ENCODE data around the gene ZNF491. TPM values are rescaled to one million over a fixed set of nuclear protein-coding genes. Genes with fewer than 3 reads are reported as not detected.
"Not testable (repeated sequence)": the region's sequence is repeated elsewhere in the genome, so short reads cannot be mapped to it uniquely, and the experiment has no call there.

Gene ZNF491
- total RNA-seq, 1 donor from 2014 or later: 1.7 TPM

GRCh38 chr19:11814700-11815035 is 16.3 kb downstream of the ZNF491 start:
- no peaks in the 10 kb centered on the region for H3K27me3 Mint-ChIP-seq
- ChIA-PET POLR2A (interaction anchor here (1.2 to 1.3 kb wide), 2 partner anchors 48 to 246 kb away, joined by 4 to 8 read pairs; partner anchors contain the start of gene ZNF441), CTCF (interaction anchor here (1.0 to 2.2 kb wide), 3 partner anchors 17 to 434 kb away, joined by 3 to 10 read pairs (median 3); partner anchors contain the start of gene ZNF491)
- intact Hi-C loops (cut with micrococcal nuclease): loop anchor here (1.0 to 5.0 kb wide), 6 partner anchors 16 to 328 kb away; partner anchors contain the start of genes ZNF20, ZNF439, ZNF491 and ZNF823
- peaks cover 28% of the 10 kb centered on the region for H3K4me1 Mint-ChIP-seq
- DNase-seq: no peak
- ATAC-seq (ENCODE audit: low read depth): no peak
- TF ChIP-seq, protein P1, sequence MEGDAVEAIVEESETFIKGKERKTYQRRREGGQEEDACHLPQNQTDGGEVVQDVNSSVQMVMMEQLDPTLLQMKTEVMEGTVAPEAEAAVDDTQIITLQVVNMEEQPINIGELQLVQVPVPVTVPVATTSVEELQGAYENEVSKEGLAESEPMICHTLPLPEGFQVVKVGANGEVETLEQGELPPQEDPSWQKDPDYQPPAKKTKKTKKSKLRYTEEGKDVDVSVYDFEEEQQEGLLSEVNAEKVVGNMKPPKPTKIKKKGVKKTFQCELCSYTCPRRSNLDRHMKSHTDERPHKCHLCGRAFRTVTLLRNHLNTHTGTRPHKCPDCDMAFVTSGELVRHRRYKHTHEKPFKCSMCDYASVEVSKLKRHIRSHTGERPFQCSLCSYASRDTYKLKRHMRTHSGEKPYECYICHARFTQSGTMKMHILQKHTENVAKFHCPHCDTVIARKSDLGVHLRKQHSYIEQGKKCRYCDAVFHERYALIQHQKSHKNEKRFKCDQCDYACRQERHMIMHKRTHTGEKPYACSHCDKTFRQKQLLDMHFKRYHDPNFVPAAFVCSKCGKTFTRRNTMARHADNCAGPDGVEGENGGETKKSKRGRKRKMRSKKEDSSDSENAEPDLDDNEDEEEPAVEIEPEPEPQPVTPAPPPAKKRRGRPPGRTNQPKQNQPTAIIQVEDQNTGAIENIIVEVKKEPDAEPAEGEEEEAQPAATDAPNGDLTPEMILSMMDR (IDR thresholded peaks at IDR 0.05): no peak
- H3K9me3 Mint-ChIP-seq: no peaks in the 10 kb centered on the region
- H3K27ac Mint-ChIP-seq: peak overlapping the region; percentile 24
- peak overlapping the region; percentile 92 for H3K4me3 Mint-ChIP-seq
- H3K36me3 Mint-ChIP-seq (ENCODE audit: low read depth): no peaks in the 10 kb centered on the region

- Mint-ChIP-seq H3K27ac (no peak overlapping the region), H3K36me3 (ENCODE audit: low read depth) (peaks cover 24% of the 10 kb centered on the region)
- intact Hi-C loops (cut with micrococcal nuclease): no loop called here
Observed at GRCh38 chr19:11821474-11822109, 23.3 kb downstream of the ZNF491 start.

GRCh38 chr19:11828957-11829876 is 30.9 kb downstream of the ZNF491 start:
- H3K9me3 Mint-ChIP-seq: peaks cover 18% of the 10 kb centered on the region
- H3K4me3 Mint-ChIP-seq; intact Hi-C loops (cut with micrococcal nuclease): not testable (repeated sequence)

More at GRCh38 chr19:11821474-11822109, 23.3 kb downstream of the ZNF491 start:
- peaks cover 14% of the 10 kb centered on the region for H3K4me1 Mint-ChIP-seq
- CTCF ChIA-PET: no interaction called here
- ATAC-seq (ENCODE audit: low read depth) (peak; percentile 57), DNase-seq (no peak)
- TF ChIP-seq, protein P1 (IDR thresholded peaks at IDR 0.05): no peak
- no peaks in the 10 kb centered on the region for H3K9me3 Mint-ChIP-seq
- H3K4me3 Mint-ChIP-seq: no peak overlapping the region
- POLR2A ChIA-PET: no interaction called here
- no peaks in the 10 kb centered on the region for H3K27me3 Mint-ChIP-seq

GRCh38 chr19:11832253-11832912 is 34.1 kb downstream of the ZNF491 start:
- DNase-seq: no peak
- Mint-ChIP-seq H3K4me3 (no peak overlapping the region), H3K36me3 (ENCODE audit: low read depth) (peaks cover 51% of the 10 kb centered on the region), H3K27ac (no peak overlapping the region), H3K9me3 (peaks cover 18% of the 10 kb centered on the region), H3K4me1 (peaks cover 7% of the 10 kb centered on the region), H3K27me3 (no peaks in the 10 kb centered on the region)
- ChIA-PET POLR2A (no interaction called here), CTCF (no interaction called here)
- ATAC-seq (ENCODE audit: low read depth): no peak
- intact Hi-C loops (cut with micrococcal nuclease): no loop called here
- TF ChIP-seq, protein P1 (IDR thresholded peaks at IDR 0.05): no peak

More at GRCh38 chr19:11828957-11829876, 30.9 kb downstream of the ZNF491 start:
- CTCF ChIA-PET, DNase-seq, H3K27ac Mint-ChIP-seq, H3K27me3 Mint-ChIP-seq, H3K4me1 Mint-ChIP-seq, POLR2A ChIA-PET: not testable (repeated sequence)
- peak; percentile 66 for ATAC-seq (ENCODE audit: low read depth)
- H3K36me3 Mint-ChIP-seq (ENCODE audit: low read depth): peaks cover 57% of the 10 kb centered on the region

DNA sequence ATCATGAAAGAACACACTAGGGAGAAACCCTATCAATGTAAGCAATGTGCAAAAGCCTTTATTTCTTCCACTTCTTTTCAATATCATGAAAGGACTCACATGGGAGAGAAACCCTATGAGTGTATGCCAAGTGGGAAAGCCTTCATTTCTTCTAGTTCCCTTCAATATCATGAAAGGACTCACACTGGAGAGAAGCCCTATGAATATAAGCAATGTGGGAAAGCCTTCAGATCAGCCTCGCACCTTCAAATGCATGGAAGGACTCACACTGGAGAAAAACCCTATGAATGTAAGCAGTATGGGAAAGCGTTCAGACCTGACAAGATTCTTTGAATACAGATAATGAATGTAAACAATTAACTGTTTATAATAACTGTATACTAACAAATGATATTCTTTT is 35.2 kb downstream of the ZNF491 start:
- Mint-ChIP-seq H3K9me3 (peaks cover 18% of the 10 kb centered on the region), H3K36me3 (ENCODE audit: low read depth) (peaks cover 46% of the 10 kb centered on the region), H3K27me3 (no peaks in the 10 kb centered on the region), H3K4me3 (no peak overlapping the region), H3K27ac (no peak overlapping the region), H3K4me1 (peaks cover 7% of the 10 kb centered on the region)
- TF ChIP-seq, protein P1 (IDR thresholded peaks at IDR 0.05): no peak
- ChIA-PET CTCF (interaction anchor here (0.6 kb wide), 1 partner anchor 20 kb away, joined by 3 read pairs; no protein-coding TSS in a partner anchor), POLR2A (no interaction called here)
- ATAC-seq (ENCODE audit: low read depth): no peak
- DNase-seq: no peak
- intact Hi-C loops (cut with micrococcal nuclease): no loop called here

DNA sequence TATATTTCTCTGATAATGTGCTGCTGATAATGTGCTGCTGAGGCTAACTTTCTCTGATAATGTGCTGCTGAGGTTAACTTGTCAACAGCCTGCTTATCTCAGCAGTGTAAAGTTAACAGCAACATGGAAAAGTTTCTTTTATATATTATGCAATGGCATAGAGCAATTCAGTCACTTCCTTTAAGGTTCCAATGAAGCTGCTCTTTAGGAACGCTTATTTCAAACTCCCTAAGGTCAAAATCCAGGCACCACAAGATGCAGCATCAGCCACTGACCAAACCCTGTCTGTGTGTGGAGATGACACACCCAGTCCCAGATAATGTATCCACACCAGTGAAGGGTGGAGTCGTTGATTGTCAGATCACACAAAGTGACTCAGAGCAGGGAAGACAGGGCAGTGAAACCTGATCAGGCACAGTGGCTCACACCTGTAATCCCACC is 37.3 kb downstream of the ZNF491 start:
- H3K4me1 Mint-ChIP-seq; H3K27me3 Mint-ChIP-seq; H3K4me3 Mint-ChIP-seq; DNase-seq; intact Hi-C loops (cut with micrococcal nuclease); H3K27ac Mint-ChIP-seq; POLR2A ChIA-PET; ATAC-seq (ENCODE audit: low read depth); CTCF ChIA-PET: not testable (repeated sequence)
- peaks cover 33% of the 10 kb centered on the region for H3K36me3 Mint-ChIP-seq (ENCODE audit: low read depth)
- H3K9me3 Mint-ChIP-seq: peaks cover 15% of the 10 kb centered on the region
